ENCODE measurements around the gene ORM1.

The ORM1 gene

GRCh38 chr9:114363424-114363823 is 40.5 kb downstream of the ORM1 start:
- DNase-seq (ENCODE audit: low spot score) (no peak), FAIRE-seq (no peak)

DNA sequence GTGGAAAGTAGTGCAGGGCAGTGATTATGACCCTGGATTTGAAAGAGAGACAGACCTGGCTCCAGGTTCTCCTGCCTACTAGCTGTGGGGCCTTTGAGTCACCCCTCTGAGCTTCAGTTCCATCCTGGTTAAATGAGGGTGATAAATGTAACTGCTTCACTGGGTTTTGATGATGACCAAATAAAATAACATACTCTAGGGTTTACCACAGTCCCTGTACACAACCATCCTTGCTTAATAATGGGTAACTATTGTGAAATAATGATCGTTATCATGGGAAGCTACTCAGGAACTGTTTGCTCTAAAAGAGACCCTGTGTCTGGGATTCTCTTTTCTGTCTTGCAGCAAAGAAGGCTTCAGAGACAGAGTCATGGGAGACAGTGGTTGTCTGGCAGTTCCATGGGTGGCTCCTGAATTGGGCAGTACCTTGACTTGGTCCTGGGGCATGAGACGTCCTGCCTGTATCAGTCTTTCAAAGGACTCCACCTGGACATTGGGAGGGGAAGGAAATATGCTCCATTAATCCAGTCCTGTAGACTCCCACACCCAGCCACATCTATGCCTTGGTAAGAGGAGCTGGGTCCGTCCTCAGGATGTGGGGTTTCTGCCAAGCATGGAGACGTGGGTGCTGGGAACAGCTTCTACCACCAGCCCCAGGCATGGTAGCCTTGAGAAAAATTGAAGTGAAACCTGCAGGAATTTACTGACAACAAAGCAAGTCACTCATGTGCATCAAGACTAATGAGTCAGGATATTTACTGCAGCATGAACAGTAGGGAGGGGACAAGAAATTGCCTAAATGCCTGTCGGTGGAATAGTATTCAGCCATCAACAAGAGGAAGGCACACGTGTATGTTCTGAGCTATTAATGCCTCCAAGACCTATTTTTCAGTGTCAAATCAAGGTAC is 41.5 kb downstream of the ORM1 start:
- FAIRE-seq (no peak), DNase-seq (ENCODE audit: low spot score) (no peak)

DNA sequence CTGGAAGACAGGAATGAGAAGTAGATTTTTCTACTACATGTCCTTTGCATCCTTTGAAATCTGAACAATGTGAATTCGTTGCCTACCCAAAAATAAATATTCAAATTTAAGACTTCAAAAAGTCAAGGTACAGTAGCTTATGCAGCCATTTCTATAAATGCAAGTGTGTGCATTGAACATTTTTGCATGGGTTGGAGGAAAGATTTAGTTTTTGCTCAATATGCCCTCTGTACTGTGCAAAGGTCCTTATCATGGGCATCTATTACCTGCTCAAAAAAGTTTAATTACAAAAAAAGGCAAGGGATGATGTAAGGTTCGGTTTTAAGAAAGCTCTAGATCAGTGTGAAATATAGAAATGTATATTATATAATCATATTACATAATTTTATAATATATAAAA is 42.3 kb downstream of the ORM1 start:
- DNase-seq (ENCODE audit: low spot score) (no peak), FAIRE-seq (no peak)

- FAIRE-seq (no peak), DNase-seq (ENCODE audit: low spot score) (peak; percentile 43)
Observed at GRCh38 chr9:114366334-114367128, 43.6 kb downstream of the ORM1 start.

DNA sequence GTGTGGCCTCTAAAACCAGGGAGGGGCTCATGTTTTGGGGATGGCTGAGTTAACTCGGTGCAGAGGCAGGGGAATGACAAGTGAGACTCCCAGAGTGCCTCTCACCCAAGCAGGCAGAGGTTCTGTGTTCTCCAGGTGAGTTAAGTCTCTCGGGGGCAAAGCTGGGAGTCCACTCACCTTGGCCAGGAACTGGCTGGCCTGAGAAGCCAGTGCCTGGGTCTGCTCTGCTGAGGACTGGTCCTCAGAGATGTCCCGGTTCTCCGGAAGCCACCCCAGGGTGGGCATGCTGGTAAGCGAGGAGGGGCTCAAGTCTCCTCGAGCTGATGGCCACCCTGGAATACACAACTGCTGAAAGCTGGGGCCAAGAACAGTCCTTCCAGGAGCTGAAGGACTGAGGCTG is 44.5 kb downstream of the ORM1 start:
- DNase-seq (ENCODE audit: low spot score) (no peak), FAIRE-seq (no peak)

- FAIRE-seq (no peak), DNase-seq (ENCODE audit: low spot score) (no peak)
Observed at GRCh38 chr9:114367772-114368569, 45.1 kb downstream of the ORM1 start.

GRCh38 chr9:114369216-114370130 is 46.6 kb downstream of the ORM1 start:
- no peak for DNase-seq (ENCODE audit: low spot score)
- peak; percentile 97 for FAIRE-seq

GRCh38 chr9:114370251-114370967 is 47.5 kb downstream of the ORM1 start:
- DNase-seq (ENCODE audit: low spot score) (no peak), FAIRE-seq (no peak)

DNA sequence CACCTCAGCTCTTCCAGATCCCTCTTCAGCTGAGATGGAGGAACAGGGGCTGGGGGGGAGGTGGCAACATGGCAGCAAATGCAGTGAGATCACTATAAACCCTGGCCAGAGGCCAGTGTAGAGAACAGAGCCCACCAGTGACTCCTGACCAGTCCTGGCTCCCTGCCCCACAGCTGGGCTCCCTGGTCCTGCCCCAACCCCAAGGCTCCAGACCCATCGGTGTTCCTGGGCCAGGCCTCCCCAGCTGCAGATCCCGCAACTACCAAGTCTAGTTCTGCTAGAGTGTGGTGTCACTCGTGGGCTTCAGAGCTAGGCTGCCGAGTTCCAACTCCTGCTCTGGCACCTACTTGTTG is 48.0 kb downstream of the ORM1 start:
- FAIRE-seq (no peak), DNase-seq (ENCODE audit: low spot score) (no peak)

GRCh38 chr9:114371343-114371944 is 48.5 kb downstream of the ORM1 start:
- FAIRE-seq (no peak), DNase-seq (ENCODE audit: low spot score) (no peak)

DNA sequence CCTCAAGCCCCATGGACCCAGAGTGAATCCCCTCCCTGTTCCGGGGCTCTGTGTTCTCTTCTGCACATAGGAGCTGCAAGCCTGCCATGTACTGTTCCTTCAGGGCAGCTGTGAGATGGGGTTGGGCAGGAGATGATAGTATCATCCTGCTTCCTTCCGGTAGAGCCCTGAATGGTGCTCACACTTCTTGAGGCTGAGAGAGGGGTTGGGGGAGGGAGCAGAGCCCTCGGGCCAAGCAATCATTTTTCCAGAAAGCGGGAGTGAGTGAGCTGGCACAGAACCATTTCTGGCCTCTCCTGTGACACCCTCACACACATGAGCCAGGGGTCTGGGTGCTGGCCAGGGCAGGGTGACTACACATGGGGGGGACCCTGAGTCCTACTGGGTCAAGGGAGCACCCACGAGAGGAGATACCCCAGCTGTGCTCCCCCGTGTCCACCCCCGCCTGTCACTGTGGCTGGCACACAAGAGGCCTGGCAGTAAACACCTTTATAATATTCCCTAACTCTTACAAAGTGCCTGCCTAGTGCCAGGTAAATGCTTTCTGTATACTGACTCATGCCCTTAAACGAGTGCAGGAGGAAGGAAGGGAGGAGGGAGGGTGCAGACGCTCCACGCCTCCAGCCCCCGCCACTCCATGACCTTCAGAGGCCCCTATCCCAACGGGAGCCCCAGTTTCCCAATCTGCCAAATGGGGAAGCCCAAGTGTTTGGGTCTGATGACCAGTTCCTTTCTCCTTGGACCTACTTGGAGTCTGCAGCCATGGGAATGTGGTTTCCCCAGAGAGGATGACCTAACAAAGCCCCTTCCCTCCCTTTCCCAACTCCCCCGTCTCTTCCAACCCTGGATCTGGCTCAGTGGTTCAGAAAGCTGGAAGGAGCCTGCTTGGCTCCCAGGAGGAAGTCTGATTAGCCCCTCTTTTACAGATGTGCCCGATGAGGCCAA is 49.3 kb downstream of the ORM1 start:
- no peak for DNase-seq (ENCODE audit: low spot score)
- no peak for FAIRE-seq

DNA sequence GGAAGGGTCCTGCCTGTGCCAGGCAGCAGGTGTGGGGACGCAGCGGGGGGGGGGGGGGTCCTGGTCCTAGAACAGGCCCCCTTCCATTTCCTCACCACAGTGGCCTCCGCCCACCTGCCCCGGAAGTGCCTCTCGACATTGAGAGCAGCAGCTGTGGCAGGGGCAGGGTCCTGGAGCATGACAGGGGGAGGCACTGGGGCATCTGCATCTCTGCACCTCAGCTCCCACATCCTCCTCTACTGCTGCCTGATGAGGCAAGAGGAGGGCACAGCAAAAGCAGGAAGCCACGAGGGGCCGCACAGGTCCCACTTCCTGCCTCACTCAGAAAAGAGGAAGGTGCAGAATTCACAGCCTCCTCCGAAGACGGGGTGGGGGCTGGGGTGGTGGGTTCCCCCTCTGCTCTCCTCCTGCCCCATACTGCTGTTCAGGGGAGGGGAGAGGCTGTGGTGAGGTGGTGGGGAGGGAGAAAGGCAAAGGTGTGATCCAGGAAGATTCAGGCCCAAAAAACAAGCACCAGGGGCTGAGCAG is 50.1 kb downstream of the ORM1 start:
- DNase-seq (ENCODE audit: low spot score) (no peak), FAIRE-seq (no peak)

GRCh38 chr9:114373960-114374730 is 51.2 kb downstream of the ORM1 start:
- DNase-seq (ENCODE audit: low spot score) (no peak), FAIRE-seq (no peak)

GRCh38 chr9:114374936-114375335 is 52.0 kb downstream of the ORM1 start:
- FAIRE-seq (no peak), DNase-seq (ENCODE audit: low spot score) (no peak)

DNA sequence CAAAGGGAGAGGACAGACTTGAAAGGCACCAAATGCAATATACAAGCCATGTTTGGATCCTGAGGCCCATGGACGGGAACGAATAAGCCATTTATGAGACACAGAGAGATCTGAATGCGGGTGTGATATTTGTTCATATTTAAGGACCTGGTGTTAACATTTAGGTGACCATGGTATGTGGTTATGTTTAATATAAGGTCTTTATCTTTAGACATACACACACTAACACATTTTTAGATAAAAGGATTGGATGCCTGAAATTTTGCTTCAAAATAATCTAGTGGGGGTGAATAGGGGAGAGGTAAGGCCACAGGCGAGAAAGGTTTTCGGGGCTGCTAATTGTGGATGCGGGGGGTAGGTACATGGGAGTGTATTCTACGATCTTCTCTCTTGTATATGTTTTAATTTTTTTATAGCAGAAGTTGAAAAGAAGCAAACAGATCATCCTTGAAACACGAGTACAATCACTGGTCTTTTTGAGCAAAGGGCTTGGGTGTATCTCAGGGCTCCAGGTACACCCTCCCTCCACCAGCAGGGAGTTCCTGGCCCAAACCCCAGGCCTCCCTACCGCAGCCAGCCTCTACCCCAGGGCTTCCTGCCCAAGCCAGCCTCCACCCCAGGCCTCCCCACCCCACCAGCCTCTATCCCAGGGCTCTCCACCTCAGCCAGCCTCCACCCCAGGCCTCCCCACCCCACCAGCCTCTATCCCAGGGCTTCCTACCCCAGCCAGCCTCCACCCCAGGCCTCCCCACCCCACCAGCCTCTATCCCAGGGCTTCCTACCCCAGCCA is 52.7 kb downstream of the ORM1 start:
- DNase-seq (ENCODE audit: low spot score) = no peak
- FAIRE-seq = no peak
